NCI-H2107 (cell line): ENCODE data around the gene MEN1.
A peak's percentile ranks its signal among the peaks of the same experiment; 100 is the strongest.

Experiments used
- DNase-seq: peaks from one replicate; lab custom pipeline; 2025; lab: John Stamatoyannopoulos, UW

MEN1 gene

GRCh38 chr11:64810271-64810890 lies at the start of gene MEN1:
Gene MEN1, minus strand, starts transcription at chr11:64810551. Its CDS starts 442 bp downstream, at chr11:64810109.
- DNase-seq, result peak; percentile 94

DNA sequence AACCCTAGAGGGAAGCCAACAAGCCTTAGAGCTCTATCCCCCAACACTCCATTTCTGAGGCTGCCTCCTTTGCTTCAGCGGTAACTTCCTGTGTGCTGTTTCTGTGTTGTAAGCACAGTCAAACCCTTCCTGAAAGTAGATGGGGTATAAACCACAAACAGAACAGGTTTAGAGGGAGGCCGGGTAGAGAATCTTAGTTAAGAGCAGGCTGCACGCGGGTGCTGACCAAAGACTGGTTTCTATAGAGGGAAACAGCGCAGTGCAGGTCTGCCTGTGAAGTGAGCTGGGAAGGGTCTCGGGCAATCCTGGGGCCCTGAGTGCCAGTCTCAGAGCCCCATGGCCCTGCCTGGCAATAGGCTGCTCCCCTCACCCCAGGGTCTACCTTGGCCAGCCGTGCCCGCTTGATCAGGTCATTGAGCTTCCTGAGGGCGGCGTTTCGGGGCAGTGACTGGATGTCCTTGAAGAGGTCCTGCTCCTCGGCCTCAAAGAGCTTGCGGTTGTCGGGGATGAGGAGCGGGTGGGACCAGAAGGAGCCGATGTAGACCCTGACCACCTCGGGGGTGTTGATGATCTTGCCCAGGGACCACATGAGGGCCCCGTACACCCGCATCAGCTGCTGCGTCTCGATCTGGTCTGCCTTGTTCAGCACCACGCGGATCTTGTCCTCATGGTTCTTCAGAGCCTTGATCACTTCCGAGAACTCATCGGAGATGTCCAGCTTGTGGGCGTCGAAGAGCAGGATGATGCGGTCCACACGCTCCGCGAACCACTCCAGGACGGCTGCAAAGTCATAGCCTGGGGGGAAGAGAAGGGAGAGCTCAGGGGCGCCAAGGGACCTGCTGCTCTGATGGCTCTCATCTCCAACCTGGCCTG lies 49.4 kb upstream of the MEN1 start:
- DNase-seq, result no peak

DNA sequence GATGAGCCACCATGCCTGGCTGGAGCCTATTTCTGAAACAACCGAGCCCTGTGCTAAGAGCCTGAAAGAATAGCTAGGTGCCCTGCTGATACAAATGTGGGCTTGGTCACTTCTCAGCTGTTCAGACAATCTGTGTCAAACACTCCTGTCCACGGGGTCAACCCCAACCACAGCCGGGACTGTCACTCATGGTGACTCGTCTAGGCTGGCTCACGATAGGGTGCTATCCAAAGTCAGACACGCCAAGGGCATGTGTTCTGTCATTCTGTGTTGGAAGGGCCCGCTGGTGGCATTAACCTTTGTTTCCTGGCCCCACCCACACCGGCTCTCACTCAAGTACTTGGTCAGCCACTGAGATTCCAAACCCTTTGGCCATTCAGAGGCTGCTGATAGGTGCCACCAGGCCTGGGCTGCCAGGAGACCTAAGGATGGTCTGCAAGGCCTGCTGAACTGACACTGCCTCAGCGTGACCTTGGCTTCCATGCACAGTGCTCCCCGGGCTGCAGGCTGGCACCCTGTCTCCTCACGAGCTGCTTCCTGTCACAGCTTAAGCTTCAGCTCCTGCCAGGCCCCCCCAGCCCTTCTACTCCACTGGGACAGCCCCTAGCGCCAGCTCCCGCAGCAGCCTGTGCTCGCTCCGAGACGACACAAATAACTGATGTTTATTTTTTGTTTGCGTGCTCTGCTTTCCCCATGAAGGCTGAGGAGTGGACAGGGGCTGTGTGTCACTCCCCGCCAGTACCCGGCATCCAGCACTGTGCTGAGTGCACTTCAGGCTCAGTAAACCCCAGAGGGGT lies 48.3 kb upstream of the MEN1 start:
- no peak for DNase-seq

GRCh38 chr11:64857485-64857884 lies 47.1 kb upstream of the MEN1 start:
- DNase-seq, result no peak

DNA sequence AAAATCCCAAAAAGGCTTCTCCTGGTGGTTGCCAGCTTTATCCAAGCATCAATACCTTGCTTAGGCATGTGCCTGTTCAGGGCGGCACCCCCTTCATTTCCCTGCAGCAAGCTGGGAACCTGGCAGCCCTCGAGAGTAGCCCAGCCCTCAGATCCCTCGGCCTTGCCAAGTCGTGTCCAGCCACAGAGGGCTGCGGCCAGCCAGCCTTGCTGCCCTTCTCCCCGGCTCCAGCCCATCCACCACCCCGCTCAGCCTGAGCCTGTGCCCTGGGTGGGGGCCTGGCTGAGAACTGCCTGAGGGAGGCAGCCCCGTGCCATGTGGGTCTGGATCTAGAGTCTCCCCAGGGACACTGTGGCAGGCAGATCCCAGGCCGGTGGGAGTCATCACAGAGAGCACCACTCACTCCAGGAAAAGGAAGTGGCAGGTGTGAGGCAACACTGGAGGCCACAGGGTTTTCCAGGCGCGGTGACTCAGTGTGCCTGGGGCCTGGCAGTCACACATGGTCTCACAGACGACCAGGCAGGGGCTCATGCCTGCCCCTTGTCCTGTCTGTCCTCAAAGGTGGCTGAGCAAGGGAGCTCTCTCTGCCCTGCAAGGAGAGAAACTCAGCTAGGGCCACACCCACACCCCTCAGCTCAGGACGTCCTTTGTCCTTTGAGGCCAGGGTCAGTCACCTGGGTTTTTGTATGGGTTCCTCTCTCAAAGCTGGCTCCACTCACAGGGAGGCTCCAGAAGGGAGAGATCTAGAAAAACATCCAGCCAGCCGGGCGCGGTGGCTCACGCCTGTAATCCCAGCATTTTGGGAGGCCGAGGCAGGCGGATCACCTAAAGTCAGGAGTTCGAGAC lies 46.3 kb upstream of the MEN1 start:
- peak; percentile 31 for DNase-seq

GRCh38 chr11:64855596-64856304 lies 45.4 kb upstream of the MEN1 start:
- DNase-seq, result no peak

GRCh38 chr11:64854534-64855502 lies 44.5 kb upstream of the MEN1 start:
- DNase-seq, result no peak

- DNase-seq, result no peak
Observed at GRCh38 chr11:64854157-64854533, 43.8 kb upstream of the MEN1 start.

GRCh38 chr11:64853709-64854108 lies 43.4 kb upstream of the MEN1 start:
- no peak for DNase-seq

DNA sequence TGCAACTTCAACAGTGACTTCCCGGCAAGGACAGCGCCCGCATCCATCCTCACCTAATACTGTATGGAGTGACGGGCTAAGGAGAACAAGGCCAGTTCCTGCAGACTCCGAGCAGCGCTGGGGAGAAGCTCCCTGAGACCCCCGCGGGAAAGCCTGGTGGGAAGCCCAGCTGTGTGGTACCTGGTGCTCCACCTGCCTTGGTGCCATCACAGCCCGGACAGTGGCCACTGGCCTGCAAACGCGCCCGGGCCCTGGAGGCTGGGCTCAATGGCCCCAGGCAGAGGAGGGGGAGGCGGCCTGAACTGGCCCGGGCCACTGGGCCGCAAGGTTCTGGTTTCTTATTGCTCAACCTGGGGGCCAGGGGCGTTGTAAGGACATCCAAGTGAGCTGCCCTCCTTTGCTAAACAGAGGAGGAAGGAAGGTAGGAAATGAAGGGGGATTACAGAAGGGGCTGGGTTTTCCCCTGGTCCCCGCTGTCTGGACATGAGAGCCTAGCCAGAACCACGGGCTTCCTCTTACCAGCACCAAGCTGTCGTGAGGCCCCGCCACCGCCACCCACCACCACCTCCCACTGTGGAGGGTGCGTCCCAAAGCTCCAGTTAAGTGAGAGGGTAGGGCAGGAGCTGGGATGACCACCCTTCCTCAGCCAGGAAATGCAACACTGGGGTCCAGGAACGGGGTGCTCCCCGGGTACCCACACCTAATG lies 42.6 kb upstream of the MEN1 start:
- DNase-seq, result no peak

- DNase-seq, result no peak
Observed at GRCh38 chr11:64851831-64852351, 41.5 kb upstream of the MEN1 start.

GRCh38 chr11:64850979-64851567 lies 40.7 kb upstream of the MEN1 start:
- DNase-seq, result no peak

GRCh38 chr11:64849598-64850356 lies 39.4 kb upstream of the MEN1 start:
- no peak for DNase-seq

DNA sequence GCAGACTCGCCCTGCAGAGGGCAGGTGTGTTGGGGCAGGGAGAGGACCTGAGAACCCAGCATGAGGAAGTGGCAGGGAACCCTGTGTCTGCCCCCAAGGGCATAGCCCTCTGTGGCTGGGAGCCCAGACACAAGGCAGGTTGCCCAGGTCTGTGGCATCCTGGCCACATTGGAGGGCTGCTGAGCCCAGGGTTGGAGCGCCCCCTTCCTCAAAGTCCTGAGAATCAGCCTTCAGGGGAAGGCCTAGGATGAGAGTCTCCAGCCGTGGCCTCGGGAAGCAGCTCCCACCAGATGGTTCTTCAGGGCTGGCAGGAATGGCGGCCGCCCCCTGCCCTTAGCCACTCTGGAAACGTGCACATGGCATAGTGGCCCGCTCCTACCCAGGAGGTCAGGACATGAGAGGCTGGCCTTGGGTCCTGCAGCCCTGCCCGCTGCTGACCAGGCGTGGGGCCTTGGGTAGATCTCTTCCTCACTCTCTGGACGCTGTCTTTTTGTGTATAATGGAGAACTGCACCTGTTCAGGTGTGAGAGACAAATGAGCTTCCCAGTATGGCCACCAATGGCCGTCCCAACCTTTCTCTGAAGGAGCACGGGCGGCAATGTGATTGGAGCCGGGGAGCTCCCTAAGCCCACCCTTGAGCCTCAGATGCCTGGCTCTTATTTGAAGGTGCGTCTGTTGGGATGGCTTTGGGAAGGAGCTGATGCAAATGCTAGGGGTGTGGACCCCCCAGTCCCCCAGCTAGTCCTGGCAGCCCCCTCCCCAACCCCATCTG lies 38.7 kb upstream of the MEN1 start:
- no peak for DNase-seq

DNA sequence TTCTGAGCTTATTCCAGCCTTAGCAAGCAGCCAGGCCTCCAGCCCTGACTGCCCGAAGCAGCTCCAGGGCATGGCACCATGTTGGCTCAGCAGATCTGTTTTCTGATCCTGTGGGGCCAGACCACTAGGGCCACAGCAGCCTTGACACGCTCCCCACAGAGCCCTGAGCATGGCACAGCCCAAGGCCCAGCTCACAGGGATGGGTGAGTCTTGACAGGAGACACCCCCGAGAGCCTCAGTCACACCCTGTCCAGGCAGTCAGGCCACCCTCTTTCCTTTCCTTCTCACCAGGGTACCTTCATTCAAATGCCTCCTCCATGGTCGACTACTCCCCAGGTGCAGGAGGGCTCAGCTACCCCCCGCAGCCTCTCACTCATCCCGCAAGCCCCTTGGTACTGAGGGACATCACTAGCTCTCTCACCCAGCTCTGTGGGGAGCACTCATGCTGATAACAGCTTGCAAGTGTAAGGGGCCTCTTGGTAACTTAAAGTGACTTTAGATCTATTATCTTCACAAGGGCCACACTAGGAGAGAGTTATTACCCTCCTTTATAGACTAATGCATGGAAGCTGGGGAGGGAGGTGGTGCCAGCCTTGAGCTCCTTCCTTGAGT lies 38.0 kb upstream of the MEN1 start:
- no peak for DNase-seq

- peak; percentile 80 for DNase-seq
Observed at GRCh38 chr11:64846998-64847666, 36.8 kb upstream of the MEN1 start.
